Measurements from ENCODE around the gene DLG2.

DLG2 gene

DNA sequence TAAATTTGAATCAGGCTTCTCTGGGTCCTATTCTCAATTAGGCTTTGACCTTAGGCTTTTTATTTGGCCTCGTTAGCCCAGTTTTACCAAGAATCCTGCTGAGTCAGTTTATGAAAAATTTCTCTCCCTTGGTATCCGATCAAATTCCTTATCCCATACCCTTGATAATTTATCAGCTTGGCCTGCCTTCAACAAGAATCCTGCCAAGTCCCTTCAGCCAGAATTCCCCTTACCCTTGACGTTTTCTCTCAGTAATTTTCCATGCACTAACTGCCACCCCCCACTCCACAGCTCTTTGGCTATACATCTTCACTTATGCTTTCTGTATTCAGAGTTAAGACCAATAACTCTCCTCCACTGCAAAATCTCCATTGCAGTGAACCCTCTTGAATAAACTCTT is 1530.0 kb downstream of the DLG2 start:
- no peak for DNase-seq (ENCODE audit: low spot score)

DNA sequence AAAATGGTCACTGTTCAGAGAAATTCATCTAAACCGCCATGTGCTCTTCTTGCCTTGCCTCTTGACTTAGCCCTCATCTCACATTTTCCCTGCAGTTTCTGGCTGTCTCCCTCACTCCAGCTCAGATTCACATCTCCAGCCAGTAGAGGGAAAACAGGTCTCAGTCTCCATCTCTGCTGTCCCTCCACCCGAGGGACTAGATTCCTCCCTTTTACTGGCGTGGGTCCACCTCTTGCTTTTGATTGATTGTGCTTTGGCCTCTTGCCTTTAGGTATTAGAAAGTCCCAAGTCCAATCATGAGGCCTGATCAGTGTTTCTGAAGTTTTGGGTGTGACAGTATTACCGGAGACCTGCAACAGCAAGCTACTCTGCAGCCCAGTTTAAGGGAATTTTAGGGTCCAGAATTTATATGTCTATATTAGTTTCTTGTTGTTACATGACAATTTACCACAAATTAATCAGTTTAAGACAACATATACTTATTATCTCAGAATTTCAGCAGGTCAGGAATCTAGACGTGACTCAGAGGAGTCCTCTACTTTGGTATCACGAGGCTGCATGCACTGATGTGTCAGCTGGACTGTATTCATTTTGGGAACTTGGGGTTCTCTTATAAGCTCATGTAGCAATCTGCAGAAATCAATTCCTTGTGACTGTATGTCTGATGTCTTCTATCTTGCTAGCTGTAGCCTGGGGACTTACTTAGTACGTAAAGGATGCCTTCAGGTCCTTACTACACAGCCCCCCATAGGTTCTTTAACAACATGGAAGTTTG is 1535.7 kb downstream of the DLG2 start:
- DNase-seq (ENCODE audit: low spot score), result no peak

DNA sequence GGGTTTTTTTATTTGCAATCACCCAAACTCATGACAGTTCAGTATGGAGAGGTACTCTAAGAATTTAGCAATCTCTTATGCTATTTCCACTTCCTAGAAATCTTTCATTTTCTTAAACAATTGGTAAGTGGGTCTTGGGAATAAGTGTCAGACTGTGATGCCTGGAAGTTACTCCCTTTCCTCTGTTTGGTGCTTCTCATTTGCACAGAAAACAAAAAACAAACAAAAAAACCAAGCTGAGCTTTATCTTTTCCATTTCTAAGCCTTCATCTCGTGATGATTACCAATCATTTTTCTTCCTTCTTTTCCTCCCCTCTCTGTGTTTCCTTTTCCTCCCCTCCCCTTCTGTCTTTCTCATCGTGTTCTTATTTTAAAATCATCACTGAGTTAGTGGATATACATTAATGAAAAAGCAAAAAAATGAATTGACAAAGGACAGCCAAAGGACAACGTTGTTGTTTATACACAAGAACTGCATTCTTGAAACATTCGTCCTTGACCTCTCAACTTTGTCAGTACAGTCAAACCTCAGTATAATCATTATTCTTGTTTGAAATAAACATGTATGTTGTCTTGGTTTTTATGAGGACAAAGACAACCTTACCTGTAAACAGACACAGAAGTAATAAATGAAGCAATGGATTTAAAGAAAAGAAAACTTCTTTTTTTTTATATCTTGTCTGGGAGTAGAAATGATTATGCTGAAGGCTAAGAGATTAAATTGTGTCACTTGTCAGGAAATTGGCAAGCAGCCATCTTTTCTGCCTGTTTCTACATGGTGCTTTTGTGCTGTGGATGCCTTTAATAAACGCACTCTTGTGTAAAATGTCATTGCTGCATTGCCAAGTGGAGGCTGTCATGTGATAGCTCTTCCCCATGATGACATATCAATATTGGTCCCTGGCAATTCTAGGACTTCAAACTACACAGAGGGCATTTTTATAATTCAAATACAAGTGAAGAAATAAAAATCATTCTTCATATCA is 1537.8 kb downstream of the DLG2 start:
- peak; percentile 95 for DNase-seq (ENCODE audit: low spot score)

DNA sequence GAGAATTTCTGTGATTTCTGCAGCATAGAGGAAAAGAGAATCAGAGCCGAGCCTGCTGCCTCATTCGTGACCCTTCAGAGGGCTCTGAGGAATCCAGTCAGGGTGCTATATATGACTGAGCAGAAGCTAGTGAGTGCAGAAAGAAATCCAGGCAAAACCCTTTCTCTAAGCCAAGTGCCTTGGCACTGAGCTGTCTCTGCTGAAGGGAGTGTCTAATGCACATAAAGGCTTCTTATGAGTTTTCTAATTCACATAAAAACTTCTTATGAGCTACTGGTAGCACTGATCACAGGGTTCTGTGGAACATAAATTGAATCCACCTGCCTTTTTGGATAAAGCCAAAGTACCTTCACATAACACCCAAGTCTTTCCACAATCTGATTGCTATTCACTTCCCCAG is 1555.3 kb downstream of the DLG2 start:
- DNase-seq (ENCODE audit: low spot score), result no peak

DNA sequence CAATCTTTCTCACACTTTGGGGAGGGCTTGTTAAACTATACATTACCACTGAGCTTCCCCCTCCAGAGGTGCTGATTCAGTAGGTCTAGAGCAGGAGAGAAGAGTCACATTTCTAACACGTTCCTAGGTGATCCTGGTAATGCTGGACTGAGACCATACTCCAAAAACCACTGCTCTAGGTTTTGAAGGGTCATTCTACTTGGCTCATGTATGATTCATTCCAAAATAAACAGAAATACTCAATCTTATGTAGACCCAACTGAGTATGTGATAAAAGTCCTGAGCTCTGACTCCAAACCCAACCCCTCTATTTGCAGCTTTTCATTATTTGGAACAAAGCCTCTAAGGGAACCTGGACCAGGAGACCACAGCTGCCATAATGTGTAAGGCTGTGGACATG is 1558.1 kb downstream of the DLG2 start:
- no peak for DNase-seq (ENCODE audit: low spot score)

DNA sequence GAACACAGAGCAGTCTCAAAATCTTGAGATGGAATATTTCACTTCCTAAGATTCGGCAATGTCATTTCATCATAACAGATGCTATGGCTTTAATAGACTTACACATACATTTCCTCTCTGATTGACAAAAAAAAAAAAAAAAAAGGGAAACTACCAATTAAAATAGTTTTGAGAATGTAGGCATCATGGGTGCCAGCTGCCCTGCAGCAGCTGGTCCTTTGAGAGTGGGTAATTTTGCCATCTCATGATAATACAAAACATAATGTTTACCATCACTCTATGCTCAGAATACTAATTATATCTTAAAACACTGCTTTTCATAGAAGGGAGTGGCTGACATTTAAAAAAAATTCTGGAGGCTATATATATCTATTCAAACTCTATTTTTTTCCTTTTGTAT is 1565.4 kb downstream of the DLG2 start:
- no peak for DNase-seq (ENCODE audit: low spot score)

DNA sequence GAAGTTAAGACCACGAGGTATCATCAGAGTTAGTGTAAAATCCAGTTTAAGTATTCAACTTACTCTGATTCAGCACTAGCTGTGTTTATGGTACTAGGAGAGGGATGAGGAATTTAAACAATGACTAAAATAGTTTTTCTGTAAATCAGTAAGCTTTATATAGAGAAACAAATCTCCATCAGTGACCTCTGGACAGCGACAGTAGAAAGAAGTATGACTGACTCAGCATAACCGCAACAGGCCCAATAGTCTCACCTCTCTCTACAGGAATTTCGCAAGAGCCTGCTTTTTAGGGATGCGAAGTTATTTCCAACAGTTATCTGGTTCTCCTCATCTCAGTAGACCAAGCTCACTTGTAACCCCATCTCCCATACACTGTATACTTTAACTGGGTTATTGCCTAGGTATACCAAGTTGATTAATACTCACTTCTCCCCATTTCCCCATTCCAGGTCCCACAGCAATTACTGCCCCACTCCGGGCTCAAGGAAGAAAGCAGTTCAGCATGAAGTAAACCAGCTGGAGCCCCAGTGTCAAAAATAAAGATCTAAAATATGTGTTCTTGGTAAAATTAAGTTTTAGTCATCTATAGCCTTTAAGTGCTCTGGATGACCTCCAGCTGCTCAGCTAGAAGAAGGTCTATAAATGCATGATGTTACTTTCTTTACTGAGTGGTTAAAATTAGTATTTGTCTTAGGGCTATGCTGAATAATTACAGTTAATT is 1570.3 kb downstream of the DLG2 start:
- DNase-seq (ENCODE audit: low spot score), result no peak

DNA sequence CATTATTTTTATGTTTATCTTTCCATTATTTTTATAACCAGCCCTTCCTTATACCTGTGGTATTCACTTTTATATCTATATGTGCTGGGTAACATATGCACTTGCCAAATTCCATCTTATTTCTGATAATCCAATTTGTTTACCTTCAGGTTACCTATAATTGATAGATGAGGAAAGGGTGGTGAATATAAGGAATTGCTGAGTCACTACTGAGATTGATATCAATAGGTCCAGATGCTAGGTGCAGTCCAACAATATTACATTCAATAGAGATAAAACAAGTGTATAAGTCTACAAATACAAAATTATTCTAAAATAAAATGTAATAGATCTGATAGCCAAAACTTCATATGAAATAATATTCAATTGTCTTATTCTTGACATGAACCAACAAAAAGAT is 1582.0 kb downstream of the DLG2 start:
- DNase-seq (ENCODE audit: low spot score), result no peak

DNA sequence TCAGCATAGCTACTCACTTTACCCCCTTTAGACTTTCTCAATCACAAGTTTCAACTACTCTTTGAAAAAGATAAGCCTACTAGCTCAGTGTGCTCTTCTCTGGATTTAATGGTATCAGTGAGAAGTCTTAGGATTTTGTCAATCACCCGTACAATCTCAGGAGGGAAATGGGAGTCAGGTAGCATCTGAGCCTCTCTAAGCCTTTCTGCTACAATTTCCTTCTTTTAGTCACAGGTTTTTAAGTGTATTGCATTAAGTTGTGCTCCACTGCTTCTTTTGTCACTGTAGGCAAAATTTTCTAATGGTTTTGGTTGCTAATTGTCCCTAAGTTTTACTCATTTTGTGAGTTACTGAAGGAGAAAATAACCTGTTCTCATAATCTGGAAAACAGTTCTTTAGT is 1582.4 kb downstream of the DLG2 start:
- no peak for DNase-seq (ENCODE audit: low spot score)

DNA sequence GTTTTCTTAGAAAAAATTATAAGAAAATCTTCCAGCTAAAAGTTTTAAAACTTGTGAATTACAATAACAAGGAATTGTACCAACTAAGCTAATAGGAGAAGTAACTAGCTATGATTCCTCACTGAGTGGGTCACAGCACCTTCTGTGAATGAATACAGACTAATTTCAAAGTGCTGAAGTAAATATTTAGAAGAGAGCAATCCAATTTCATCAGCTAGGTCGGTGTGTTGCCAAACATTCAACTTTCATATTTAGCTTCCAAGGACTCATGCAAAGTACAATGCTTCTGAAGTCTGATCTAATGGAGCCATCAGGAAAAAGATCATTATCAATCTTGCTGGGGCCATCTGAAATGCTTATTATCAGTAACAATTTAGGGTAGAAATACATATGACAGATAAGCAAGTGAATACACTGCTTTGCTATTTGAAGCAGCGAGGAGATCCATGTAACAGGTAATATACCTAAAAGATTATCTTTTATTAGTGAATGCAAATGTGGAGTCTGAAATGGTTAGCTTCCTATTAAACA is 1590.4 kb downstream of the DLG2 start:
- no peak for DNase-seq (ENCODE audit: low spot score)

DNA sequence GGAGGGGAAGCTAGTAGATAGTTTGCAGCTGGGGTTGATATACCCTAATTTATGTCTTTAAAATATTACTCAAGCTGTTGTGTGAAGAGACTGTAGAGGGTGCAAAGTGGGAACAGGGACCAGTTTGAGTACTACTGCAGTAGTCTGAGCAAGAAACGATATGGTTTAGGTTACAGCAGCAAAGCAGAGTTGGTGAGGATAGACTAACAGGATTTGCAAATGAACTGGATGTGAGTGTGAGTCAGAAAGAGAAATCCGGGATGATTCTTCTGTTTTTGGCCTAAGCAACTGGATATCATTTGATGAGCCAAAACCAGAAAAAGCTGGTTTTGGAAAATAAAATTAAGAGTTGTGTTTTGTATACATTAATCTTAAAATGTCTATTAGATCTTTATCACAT is 1591.5 kb downstream of the DLG2 start:
- DNase-seq (ENCODE audit: low spot score), result no peak

DNA sequence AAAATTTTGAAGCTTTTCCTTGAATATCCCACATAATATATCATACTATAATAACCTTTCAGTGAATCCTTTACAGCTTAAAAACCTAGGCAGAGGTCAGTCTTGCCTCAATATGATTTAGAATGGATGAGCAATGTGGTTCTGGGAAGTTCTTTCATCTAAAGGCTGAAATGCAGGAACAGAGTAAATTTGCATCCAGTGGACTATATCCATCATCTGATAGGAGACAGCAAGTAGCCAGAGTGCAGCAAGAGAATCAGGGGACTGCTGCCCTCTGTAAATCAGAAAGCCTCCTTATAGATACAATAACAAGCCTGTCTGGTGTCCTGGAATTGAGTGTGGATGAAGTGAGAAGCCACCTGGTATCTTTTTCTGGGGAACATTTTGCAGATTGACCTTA is 1592.7 kb downstream of the DLG2 start:
- no peak for DNase-seq (ENCODE audit: low spot score)

DNA sequence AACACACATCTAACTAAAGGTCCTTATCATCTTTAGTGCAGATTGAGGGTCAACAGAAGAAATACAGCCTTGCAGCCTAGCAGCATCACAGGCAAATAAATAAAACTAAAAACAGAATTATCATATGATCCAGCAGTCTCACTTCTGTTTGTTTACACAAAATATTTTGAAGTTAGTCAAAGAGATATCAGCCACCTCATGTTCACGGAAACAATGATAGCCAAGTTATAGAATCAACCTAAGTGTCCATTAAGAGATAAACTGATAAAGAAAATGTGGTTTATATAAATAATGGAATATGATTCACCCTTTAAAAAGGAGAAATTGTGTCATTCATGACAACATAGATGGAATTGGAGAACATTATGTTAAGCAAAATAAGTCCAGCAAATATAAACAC is 1602.9 kb downstream of the DLG2 start:
- no peak for DNase-seq (ENCODE audit: low spot score)

DNA sequence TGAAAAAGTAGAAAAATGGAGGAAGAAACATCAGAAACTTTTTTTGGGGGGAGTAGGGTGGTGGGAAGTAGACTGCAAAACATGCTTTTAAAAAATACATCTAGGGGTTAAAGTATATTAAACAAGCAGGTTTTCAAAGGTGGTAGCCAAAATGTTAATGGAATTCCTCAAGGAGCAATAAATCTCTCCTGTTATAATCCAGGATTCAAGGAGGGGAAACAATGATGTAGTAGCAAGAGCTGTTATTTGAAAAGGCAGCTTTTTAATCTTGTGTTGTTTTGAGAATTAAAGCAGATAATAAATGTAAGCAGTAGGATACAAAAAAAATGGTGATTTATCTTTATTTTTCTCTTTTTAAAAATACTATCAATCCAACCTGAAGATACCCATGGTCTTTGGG is 1604.4 kb downstream of the DLG2 start:
- no peak for DNase-seq (ENCODE audit: low spot score)

DNA sequence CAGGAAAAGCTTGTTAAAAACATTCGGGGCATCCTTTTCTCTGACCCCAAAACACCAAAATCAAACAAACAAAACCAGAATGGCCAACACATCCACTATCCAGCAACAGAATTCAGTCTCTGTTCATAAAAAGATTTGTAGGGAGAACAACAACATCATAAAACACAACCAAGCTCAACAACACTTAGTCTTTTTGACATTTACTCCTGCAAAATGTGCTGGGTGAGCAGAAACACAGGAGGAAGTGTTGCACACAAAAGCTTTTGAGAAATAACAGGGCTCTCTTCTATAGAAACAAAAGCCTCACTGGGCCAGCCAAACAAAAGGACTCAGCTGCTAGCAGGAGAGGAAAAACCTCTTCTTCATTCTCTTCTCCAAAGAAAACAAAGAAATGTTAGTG is 1604.9 kb downstream of the DLG2 start:
- peak; percentile 84 for DNase-seq (ENCODE audit: low spot score)

DNA sequence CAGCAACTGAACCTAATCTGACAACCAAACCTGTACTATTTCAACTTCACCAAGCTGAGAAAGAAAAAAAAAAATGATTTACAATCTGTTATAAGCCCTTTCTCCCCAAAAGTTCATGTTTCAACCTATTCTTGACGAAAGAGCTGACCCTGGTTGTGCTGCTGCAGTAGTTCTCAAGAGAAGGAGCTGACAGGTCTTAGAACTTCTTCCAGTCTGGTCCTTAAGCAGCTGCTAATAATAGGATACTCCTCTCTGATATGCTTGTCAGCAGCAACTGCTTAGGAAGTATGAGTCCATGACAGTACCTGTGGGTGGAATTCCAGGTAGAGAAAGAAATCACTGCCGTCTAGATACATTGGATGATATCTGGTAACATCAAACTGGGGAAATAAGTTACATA is 1605.9 kb downstream of the DLG2 start:
- no peak for DNase-seq (ENCODE audit: low spot score)

DNA sequence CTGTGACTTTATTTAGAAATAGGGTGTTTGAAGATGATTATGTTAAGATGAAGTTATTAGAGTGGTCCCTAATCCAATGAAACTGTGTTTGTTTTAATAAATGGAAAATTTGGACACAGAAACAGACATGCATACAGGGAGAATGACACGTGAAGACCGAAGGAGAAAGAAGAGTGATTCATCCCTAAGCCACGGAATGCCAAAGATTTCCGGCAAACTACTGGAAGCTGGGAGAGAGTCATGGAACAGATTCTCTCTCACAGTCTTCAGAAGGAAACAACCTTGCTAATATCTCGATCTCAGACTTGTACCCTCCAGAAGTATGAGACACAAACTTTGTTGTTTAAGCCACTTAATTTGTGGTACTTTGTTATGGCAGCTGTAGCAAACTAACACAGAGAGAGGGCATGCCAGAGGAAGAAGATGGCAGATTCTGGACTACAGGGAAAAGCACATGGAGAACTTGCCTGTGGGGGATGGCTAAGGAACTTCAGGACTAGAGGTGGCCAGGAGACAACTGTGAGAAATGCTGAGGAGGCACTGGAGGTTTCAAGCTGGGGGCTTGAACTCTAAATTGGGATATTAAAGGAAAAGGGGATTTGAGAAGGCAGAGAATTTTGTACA is 1607.5 kb downstream of the DLG2 start:
- DNase-seq (ENCODE audit: low spot score), result no peak

DNA sequence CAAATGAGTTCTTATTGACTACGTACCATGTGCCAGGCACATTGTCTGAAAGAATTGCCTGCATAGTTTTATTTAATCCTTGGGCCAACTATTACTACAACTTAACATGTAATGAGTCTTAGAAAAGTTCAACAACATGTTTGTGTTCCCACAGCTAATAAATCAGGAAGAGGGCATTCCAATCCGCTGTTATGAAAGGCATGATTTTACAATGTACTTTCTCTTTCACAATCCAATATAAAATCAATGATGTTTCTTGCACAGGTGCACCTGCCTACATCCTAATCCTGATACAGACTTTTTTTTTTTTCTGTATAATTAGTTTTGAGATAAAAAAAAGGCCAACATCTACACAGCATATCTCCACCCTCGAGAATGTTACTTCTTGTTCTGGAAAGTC is 1612.6 kb downstream of the DLG2 start:
- no peak for DNase-seq (ENCODE audit: low spot score)

DNA sequence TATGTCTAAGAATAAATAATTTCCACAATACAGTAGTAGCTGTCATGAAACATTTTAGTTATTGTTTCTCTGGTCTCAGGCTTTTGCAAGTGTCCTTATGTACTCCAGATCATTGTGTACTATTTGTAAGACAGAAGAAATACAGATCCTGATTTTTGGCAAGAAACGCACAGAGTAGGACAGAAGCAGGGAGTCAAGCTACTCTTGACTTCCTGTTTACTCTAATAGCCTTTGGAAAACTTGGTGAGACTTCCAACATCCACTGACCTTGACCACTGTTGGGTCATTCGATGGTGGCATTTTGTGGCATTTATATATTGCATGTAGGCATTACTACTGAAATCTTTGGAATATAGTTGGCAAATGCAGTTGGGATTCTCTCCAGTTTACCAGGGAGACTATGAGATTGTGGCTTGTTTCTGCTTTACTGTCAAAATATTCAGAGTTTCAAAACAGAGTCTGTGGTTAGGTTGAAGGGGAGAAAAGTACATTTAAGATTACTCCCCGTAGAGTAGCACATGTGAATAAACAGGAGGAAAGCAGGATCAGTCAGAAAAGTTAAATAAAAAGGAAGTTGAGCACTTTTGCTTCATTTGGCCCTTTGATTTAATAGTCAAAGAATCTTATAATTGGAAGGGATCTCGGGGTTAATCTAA is 1614.8 kb downstream of the DLG2 start:
- no peak for DNase-seq (ENCODE audit: low spot score)

DNA sequence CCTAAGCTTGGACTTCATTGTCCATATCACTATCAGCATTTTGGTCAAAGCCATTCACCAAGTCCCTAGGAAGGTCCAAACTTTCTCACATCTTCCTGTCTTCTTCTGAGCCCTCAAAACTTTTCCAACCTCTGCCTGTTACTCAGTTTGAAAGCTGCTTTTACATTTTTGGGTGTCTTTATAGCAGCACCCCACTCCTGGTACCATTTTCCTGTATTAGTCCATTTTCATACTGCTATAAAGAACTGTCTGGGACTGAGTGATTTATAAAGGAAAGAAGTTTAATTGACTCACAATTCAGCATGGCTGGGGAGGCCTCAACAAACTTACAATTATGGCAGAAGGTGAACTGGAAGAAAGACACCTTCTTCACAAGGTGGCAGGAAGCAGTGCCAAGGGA is 1624.0 kb downstream of the DLG2 start:
- DNase-seq (ENCODE audit: low spot score), result no peak

DNA sequence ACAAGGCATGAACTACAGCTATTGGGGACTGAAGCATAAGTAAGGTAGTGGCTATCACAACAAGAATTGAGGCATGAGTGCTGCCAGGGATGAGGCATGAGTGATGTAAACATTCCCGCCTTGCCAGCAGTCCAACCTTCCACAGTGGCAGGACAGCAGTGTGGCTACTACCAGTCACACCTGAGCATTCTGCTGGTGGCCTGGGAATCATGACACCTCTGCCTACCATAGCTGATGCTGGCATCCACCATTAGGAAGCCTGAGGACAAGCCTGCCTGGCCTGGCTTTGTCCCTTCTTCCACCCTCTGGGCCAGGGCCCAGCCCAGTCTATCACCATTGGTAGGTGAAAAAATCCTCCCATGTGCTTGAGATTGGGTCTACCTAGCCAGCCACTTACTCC is 1628.2 kb downstream of the DLG2 start:
- no peak for DNase-seq (ENCODE audit: low spot score)
